NT2/D1 (cell line): ENCODE data around the gene GSTT2B.
A peak's percentile ranks its signal among the peaks of the same experiment; 100 is the strongest.
"Not testable (repeated sequence)": the region's sequence is repeated elsewhere in the genome, so short reads cannot be mapped to it uniquely, and the experiment has no call there.

Source experiments
- DNase-seq: peaks from one replicate; pipeline ENCODE4 v3.0.0-alpha.2; 2011; ENCODE audit warnings: low read depth, low spot score
- H3K27me3 ChIP-seq: 2 replicates; pipeline ENCODE4 v1.6.0; 2011; ENCODE audit warnings: mild to moderate bottlenecking; ENCODE audit not compliant: insufficient read length, insufficient read depth
- H3K36me3 ChIP-seq: 2 replicates; pipeline ENCODE4 v1.6.1; 2011; ENCODE audit warnings: mild to moderate bottlenecking, low read length, mixed read lengths; ENCODE audit not compliant: insufficient read depth, insufficient read length
- H3K4me1 ChIP-seq: 2 replicates; pipeline ENCODE4 v1.5.1; 2011; ENCODE audit not compliant: insufficient read depth, insufficient read length
- H3K4me3 ChIP-seq: 2 replicates; pipeline ENCODE4 v1.5.1; 2011; ENCODE audit warnings: low read depth; ENCODE audit not compliant: insufficient read length
- H3K9ac ChIP-seq: 2 replicates; pipeline ENCODE4 v1.6.0; 2011; ENCODE audit warnings: low read depth; ENCODE audit not compliant: insufficient read length
- H3K9me3 ChIP-seq: 2 replicates; pipeline ENCODE4 v1.5.1; 2011; ENCODE audit warnings: mild to moderate bottlenecking, low read length; ENCODE audit not compliant: insufficient read depth
- SUZ12 ChIP-seq: IDR thresholded peaks from 2 replicates; pipeline ENCODE4 v1.6.1; 2011; ENCODE audit not compliant: insufficient read length, insufficient read depth; ENCODE audit errors: extremely low read depth
- YY1 ChIP-seq: IDR thresholded peaks from 2 replicates; pipeline ENCODE4 v1.6.1; 2011; ENCODE audit not compliant: insufficient read length, insufficient read depth
- ZNF274 ChIP-seq: IDR thresholded peaks from 2 replicates; pipeline ENCODE4 v1.6.1; 2011; ENCODE audit warnings: mild to moderate bottlenecking, low read depth, low read length

The GSTT2B gene

DNA sequence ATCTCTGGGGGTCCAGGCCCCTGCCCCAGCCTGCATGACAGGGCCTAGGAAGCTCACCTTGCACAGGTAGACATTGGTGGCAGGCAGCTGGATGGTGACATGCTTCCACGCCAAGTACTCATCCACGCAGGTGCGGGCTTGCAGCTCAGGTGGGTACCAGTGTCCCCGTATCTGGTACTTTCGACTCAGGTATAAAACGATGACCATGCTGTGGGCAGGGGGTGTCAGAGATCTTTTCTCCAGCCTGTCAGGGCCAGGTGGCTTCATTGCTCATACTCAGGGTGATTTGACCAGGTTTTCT, 45.9 kb upstream of the GSTT2B start:
- H3K9me3 ChIP-seq = peaks cover 6% of the 10 kb centered on the region; the same call in 1 of the 2 replicates
- no peaks in the 10 kb centered on the region for H3K36me3 ChIP-seq
- no peak overlapping the region for H3K4me3 ChIP-seq
- no peak overlapping the region for H3K9ac ChIP-seq
- peaks cover 3% of the 10 kb centered on the region for H3K27me3 ChIP-seq
- DNase-seq = no peak
- TF ChIP-seq YY1 = no peak
- no peak for TF ChIP-seq ZNF274
- peaks cover 4% of the 10 kb centered on the region for H3K4me1 ChIP-seq

DNA sequence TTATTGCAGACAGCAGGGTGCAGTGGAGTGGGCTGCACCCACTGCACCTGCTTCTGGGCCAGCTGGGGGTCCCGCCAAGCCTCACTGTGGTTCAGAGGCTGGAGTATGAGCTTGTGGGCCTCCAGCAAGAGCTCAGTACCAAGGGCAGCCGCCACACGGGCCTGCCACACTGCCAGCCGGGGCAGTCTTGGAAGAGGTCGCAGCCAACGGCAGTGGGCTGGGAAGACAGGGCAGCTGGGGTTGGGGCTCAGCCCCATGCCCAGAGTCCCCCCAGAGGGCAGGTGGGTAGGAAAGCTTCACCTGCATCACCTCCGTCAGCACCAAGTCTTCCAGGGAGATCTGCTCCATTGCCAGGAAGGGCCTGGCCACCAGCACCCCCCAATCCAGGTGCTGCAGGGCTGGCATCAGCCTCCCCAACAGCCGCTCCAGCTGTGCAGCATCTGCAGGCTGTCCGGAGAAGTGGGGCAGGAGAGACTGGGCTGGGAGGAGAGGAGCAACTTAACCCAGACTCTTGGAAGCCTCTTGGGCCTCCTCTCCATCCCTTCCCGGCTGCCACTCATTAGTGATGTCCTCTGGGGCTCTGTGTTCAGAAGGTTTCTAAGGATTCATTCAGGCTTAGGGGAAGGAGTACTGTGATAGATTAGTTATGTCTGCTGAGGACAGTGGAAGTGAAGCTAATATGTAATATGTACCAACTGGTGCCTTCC, 45.4 kb upstream of the GSTT2B start:
- Histone ChIP-seq H3K4me1 (peaks cover 4% of the 10 kb centered on the region), H3K9me3 (peaks cover 6% of the 10 kb centered on the region; the same call in 1 of the 2 replicates), H3K9ac (no peak overlapping the region), H3K36me3 (no peaks in the 10 kb centered on the region), H3K27me3 (peaks cover 3% of the 10 kb centered on the region), H3K4me3 (no peak overlapping the region)
- TF ChIP-seq ZNF274 = no peak
- TF ChIP-seq YY1 = no peak
- no peak for TF ChIP-seq SUZ12
- no peak for DNase-seq

DNA sequence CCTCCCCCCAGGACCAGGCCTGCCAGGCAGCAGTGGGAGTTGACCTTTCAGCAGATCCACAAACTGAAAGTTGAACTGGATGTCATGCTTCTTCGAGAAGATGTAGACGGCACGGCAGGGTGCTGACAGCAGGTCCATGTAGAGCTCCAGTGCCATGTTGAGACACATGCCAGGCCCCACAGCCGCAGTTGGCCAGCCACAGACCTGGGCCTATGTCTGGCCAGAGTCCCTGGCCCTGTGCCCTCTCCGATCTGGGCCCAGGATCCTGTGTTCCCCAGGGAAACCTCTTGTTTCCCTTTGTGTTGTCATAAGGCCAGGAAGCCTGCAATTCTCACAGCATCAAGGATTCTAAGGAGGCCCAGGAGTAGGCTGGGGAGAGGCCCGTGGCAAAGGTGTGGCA, 44.2 kb upstream of the GSTT2B start, which contains the start of gene GSTT4:
Gene GSTT4, minus strand, starts transcription at position 253 of the 400 bp plus-strand sequence. Its CDS starts 97 bp downstream, at position 156.
- peaks cover 3% of the 10 kb centered on the region for H3K27me3 ChIP-seq
- DNase-seq = no peak
- peaks cover 4% of the 10 kb centered on the region for H3K4me1 ChIP-seq
- H3K9ac ChIP-seq = no peak within 1 kb of the TSS
- no peak within 1 kb of the TSS for H3K4me3 ChIP-seq
- H3K9me3 ChIP-seq = peaks cover 6% of the 10 kb centered on the region; the same call in 1 of the 2 replicates
- no peaks in the 10 kb centered on the region for H3K36me3 ChIP-seq
- no peak for TF ChIP-seq ZNF274
- no peak for TF ChIP-seq SUZ12
- TF ChIP-seq YY1 = no peak

DNA sequence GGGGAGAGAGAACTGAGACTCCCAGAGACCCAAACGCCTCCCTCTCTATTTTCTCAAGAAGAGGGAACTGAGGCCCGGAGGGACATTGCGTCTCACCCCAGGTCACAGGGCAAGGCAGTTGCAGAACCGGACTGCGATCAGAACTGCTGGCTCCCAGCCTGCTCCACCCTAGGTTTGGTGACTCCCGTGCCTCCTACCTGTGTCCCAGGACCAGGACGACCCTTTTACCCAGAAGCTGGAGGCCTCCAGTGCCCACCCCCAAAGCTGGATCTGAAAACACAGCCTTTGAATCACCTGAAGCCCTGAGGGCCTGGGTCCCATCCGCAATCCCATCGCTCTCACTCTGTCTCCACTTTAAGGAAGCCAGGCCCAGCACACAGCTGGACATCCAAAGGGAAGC, 42.9 kb upstream of the GSTT2B start:
- no peaks in the 10 kb centered on the region for H3K36me3 ChIP-seq
- H3K27me3 ChIP-seq = no peaks in the 10 kb centered on the region
- no peak overlapping the region for H3K4me3 ChIP-seq
- peaks cover 6% of the 10 kb centered on the region for H3K4me1 ChIP-seq
- TF ChIP-seq ZNF274 (no peak), SUZ12 (no peak), YY1 (no peak)
- H3K9me3 ChIP-seq = no peaks in the 10 kb centered on the region
- no peak for DNase-seq
- peak overlapping the region; percentile 12 for H3K9ac ChIP-seq

DNA sequence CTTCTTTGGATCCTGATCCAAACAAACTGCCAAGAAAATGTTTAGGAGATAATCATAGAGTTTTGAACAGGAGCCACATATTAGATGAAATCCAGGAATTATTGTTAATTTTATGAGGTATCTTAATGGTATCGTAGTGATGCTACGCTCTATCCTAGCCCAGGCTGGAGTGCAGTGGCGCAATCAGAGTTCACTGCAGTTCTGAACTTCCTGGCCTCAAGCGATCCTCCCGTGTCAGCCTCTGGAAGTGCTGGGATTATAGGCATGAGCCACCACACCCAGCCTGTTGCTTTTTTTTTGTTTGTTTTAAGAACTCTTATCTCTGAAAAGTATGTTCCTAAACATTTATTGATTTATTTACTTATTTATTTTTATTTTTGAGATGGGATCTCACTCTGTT, 41.9 kb upstream of the GSTT2B start:
- Histone ChIP-seq H3K4me1 (peaks cover 6% of the 10 kb centered on the region), H3K27me3 (no peaks in the 10 kb centered on the region), H3K9ac (no peak overlapping the region), H3K4me3 (no peak overlapping the region), H3K9me3 (no peaks in the 10 kb centered on the region), H3K36me3 (no peaks in the 10 kb centered on the region)
- TF ChIP-seq SUZ12 (no peak), ZNF274 (no peak), YY1 (no peak)
- no peak for DNase-seq

DNA sequence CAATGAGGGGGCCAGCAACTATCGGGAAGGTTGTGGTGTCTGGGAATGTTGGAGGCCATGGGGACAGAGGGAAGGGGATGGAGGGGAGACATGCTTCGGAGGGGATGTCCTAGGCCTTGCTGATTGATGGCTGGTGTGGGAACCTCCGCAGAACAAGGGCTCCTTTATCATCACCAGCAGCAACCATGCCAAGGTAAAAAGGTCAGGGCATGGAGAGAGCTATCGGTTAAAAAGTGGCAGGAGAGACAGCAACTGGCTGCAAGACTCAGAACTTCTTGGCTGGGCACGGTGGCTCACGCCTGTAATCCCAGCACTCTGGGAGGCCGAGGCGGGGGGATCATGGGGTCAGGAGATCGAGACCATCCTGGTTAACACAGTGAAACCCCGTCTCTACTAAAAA, 41.3 kb upstream of the GSTT2B start:
- Histone ChIP-seq H3K9me3 (no peaks in the 10 kb centered on the region), H3K9ac (no peak overlapping the region), H3K4me3 (no peak overlapping the region), H3K36me3 (no peaks in the 10 kb centered on the region), H3K4me1 (peaks cover 6% of the 10 kb centered on the region), H3K27me3 (no peaks in the 10 kb centered on the region)
- TF ChIP-seq ZNF274 = no peak
- no peak for DNase-seq

DNA sequence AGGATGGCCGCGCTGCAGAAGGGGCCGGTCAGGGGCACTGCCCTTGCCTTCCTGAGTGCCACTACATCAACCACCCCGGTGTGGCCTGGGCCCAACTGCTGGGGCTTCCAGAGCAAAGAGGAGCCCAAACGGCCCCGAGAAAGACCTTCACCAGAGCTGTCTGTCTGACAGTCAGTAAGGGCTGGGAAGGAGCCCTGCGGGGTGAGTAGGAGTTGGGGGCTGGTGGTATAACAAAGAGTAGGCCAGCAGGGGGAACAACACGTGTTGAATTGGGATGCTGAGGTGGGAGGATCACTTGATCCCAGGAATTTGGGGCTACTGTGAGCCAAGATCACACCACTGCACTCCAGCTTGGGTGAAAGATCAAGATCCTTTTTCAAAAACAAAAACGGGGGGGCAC, 40.3 kb upstream of the GSTT2B start:
- DNase-seq = peak; percentile 5
- no peak overlapping the region for H3K4me3 ChIP-seq
- H3K9me3 ChIP-seq = no peaks in the 10 kb centered on the region
- H3K4me1 ChIP-seq = peaks cover 6% of the 10 kb centered on the region
- no peaks in the 10 kb centered on the region for H3K36me3 ChIP-seq
- no peaks in the 10 kb centered on the region for H3K27me3 ChIP-seq
- H3K9ac ChIP-seq = no peak overlapping the region
- TF ChIP-seq SUZ12 (no peak), ZNF274 (no peak), YY1 (no peak)

DNA sequence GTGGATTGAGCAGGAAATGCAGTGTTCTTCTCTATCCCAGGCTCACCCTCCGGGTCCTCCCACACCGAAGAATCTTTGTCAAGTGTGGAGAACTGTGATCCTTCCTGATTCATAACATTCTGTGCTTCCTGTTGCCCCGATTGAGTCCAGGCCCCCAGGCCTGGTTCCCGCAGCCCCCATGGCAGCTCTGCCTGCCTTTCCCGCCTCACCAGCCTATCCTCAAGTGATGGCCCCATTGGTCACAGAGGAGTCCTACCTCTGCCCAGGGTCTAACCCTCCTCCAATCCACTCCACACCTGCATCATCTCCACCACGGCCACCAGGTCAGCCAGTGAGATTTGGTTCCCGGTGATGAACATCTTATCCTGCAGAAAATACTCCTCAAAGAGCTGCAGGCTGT, 38.8 kb upstream of the GSTT2B start:
- not testable (repeated sequence) for DNase-seq, H3K9ac ChIP-seq, H3K4me1 ChIP-seq, H3K36me3 ChIP-seq, H3K27me3 ChIP-seq, H3K9me3 ChIP-seq, H3K4me3 ChIP-seq
